ENCODE results near the gene STK32B. TPM values are rescaled to one million over a fixed set of nuclear protein-coding genes. Genes with fewer than 3 reads are reported as not detected.

STK32B gene
- total RNA-seq, 4 donors from 2014 or later: 2.4 to 3.9 (median 3.1) TPM

DNA sequence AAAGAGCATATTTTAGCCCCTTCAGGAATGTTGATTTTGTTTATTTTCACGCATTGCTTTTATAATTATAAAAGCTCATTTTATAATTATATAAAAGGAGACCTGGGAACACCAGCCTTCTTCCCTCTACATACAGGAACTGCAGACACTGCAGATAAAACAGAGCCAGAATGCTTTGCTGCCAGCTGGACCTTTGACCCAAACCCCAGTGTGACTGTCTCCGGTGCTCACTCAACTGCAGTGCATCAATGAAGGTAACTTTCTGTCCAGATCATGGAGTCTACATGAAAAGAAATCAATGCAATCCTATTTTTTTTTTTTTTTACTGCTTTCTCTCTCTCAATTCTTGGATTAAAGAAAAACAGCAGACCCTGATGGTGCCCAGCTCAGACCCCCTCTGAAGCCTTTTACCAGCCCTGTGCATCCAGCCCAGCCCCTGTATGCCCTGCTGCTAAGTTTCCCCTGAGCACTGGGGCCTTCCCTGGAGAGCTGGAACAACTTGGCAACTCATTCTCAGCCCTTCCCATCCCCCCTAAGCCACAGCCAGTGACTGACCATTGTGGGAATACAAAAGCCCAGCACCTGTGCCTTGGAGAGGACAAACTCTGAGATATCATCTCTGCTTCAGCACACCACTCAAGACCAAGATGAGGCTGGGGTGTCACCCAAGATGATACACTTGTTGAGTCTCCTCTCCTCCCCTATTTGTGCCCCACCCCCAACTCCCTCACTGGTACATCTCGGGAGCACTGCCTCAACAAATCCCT, 475.0 kb downstream of the STK32B start:
- ATAC-seq (ENCODE audit: low FRiP score): no peak
- no peak for DNase-seq (ENCODE audit: low spot score)
- TF ChIP-seq, protein P1, sequence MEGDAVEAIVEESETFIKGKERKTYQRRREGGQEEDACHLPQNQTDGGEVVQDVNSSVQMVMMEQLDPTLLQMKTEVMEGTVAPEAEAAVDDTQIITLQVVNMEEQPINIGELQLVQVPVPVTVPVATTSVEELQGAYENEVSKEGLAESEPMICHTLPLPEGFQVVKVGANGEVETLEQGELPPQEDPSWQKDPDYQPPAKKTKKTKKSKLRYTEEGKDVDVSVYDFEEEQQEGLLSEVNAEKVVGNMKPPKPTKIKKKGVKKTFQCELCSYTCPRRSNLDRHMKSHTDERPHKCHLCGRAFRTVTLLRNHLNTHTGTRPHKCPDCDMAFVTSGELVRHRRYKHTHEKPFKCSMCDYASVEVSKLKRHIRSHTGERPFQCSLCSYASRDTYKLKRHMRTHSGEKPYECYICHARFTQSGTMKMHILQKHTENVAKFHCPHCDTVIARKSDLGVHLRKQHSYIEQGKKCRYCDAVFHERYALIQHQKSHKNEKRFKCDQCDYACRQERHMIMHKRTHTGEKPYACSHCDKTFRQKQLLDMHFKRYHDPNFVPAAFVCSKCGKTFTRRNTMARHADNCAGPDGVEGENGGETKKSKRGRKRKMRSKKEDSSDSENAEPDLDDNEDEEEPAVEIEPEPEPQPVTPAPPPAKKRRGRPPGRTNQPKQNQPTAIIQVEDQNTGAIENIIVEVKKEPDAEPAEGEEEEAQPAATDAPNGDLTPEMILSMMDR (IDR thresholded peaks at IDR 0.05): no peak

DNA sequence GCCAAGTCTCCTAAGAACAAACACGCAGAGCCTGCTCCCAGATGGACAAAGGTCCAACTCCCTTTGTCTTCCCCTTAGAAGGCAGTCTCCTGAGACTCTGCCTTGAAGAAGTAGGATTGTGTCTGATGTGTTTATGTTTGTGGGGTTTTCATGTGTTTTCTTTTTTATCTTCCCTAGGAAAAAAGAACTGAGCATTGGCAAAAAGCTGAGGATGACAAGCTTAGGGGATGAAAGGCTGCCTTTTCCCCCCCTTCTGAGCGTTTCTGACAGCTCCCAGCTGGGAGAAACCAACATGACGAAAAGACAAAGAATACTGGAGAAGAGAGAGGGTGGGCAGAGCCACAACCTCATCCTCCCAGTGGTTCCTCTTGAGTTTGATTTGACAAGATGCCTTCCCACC, 475.9 kb downstream of the STK32B start:
- DNase-seq (ENCODE audit: low spot score) (no peak), ATAC-seq (ENCODE audit: low FRiP score) (no peak)
- TF ChIP-seq, protein P1 (IDR thresholded peaks at IDR 0.05): no peak

DNA sequence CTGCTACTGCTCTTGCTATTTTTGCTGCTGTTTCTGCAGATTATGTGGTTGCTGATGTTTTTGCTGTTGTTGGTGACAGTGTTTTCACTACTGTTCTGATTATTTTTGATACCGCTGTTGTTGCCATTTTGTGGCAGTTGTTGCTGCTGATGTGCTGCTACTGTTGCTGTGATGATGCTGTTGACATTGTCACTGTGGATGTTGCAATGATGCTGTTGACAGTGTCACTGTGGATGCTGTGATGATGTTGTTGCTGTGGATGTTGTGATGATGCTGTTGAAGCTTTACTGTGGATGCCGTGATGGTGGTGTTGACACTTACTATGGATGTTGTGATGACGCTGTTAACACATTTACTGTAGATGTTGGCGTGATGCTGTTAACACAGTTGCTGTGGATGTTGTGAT, 476.8 kb downstream of the STK32B start:
- ATAC-seq (ENCODE audit: low FRiP score) (no peak), DNase-seq (ENCODE audit: low spot score) (no peak)
- TF ChIP-seq, protein P1 (IDR thresholded peaks at IDR 0.05): no peak

DNA sequence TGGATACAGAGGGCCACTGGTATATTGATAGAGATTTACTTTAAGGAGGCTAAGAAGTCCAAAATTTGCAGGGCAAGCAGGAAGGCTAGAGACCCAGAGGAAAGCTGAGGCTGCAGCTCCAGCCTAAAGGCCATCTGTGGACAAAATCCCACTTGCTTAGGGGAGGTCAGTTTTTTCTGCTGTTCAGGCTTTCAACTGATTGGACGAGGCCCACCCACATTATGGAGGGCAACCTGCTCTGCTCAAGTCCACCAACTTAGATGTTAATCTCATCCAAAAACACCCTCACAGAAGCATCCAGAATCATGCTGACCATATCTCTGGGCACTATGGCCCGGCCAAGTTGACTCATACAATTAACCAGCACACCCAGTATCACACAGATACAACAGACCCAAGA, 480.8 kb downstream of the STK32B start:
- TF ChIP-seq, protein P1 (IDR thresholded peaks at IDR 0.05): no peak
- DNase-seq (ENCODE audit: low spot score) (no peak), ATAC-seq (ENCODE audit: low FRiP score) (no peak)

DNA sequence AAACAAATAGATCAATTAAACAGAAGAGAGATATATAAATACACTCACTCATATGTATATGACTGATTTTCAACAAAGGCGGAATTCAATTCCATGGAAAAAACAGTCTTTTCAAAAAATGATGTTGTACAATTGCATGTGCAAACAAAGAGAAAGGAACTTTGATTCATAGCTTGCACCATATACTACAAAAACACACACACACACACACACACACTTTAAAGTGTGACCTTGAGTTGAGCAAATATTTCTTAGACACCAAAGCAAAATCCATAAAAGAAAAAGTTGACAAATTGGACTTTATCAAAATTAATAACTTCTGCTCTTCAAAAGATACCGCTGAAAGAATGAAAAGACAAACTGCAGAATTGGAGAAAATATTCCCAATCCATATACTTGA, 488.3 kb downstream of the STK32B start:
- no peak for ATAC-seq (ENCODE audit: low FRiP score)

DNA sequence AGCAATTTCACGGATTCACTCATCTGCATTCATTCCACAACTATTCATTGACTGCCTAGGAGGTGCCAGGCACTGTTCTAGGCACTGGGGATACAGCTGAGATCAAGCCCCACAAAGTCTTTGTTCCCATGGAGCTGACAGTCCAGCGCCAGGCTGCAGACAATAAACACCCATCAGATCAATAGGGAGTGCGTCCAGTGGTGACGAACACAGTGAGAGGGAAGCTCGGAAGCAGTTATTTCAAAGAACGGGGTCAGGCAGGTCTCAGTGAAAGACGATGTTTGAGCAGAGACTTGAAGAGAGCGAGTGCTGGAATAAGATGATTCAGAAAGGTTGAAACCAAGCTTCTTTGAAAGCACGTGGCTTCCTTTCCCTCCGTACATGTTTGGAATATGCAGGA, 489.9 kb downstream of the STK32B start:
- ATAC-seq (ENCODE audit: low FRiP score) (no peak), DNase-seq (ENCODE audit: low spot score) (no peak)
- TF ChIP-seq, protein P1 (IDR thresholded peaks at IDR 0.05): no peak

More for the DNA sequence above, 488.3 kb downstream of the STK32B start:
- no peak for DNase-seq (ENCODE audit: low spot score)
- TF ChIP-seq, protein P1 (IDR thresholded peaks at IDR 0.05): no peak

DNA sequence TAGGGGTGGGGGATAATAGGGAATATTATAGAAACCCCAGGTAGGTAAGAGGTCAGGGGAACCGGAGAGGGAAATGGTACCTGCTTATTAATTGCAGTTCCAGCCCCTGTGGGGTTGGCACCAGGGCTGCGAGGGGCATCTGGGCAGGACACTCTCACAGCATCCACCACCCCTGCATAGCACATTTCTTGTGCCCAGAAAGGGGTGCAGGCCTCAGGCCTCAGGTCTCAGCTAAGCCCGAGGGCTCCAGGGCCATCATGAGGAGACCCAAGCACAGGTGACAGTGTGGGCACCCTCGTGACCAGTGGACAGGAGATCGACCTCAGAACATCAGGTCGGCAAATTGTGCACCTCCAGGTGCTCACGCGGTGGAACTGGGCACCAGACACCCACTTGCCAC, 492.4 kb downstream of the STK32B start:
- no peak for ATAC-seq (ENCODE audit: low FRiP score)

More for the DNA sequence above, 492.4 kb downstream of the STK32B start:
- no peak for DNase-seq (ENCODE audit: low spot score)
- TF ChIP-seq, protein P1 (IDR thresholded peaks at IDR 0.05): no peak

All from omental fat pad (tissue), 4 donors.